Measurements from ENCODE around the gene LRBA. TPM values are rescaled to one million over a fixed set of nuclear protein-coding genes. Genes with fewer than 3 reads are reported as not detected.

The LRBA gene
- total and polyA plus RNA-seq, 2 of the 4 experiments (the other 2 are of a cell fraction), result 10.2 to 51.6 TPM

DNA sequence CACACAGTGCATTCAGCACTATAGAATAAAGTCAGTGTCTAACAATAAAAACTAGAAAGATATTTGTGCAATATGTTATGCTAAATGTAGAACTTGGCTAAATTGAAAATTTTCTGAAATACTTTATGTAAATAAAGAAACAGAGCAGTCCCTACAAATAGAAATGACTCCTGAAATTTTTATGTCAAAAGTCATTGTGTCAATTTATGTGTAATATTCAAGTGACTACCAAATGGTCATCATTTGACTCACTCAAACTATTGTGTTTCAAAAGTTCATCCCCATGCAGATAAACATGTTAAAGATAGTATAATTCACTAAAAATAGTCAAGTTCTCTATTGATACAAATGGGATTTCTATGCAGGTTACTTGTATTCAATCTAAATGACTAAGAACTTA is 17.9 kb downstream of the LRBA start:
- H2BK5ac ChIP-seq (ENCODE audit: low read depth, low read length, poor library complexity, severe bottlenecking), result no peak overlapping the region
- 0 out of 2 replicates have a peak, but pooled peaks cover 2% of the 10 kb centered on the region for H3K9me1 ChIP-seq (ENCODE audit: insufficient read depth, low read length)
- H4K5ac ChIP-seq (ENCODE audit: low read depth, low read length), result no peak overlapping the region
- DNase-seq (no peak), ATAC-seq (ENCODE audit: low read depth) (no peak)
- POLR2A ChIA-PET (ENCODE audit: unreplicated experiment), result no interaction called here
- H2BK15ac ChIP-seq (ENCODE audit: low read depth, low read length), result no peak overlapping the region
- TF ChIP-seq, protein P1, sequence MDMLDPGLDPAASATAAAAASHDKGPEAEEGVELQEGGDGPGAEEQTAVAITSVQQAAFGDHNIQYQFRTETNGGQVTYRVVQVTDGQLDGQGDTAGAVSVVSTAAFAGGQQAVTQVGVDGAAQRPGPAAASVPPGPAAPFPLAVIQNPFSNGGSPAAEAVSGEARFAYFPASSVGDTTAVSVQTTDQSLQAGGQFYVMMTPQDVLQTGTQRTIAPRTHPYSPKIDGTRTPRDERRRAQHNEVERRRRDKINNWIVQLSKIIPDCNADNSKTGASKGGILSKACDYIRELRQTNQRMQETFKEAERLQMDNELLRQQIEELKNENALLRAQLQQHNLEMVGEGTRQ (IDR thresholded peaks at IDR 0.05; ENCODE audit: low read depth, low read length), result no peak
- TF ChIP-seq, protein P2, sequence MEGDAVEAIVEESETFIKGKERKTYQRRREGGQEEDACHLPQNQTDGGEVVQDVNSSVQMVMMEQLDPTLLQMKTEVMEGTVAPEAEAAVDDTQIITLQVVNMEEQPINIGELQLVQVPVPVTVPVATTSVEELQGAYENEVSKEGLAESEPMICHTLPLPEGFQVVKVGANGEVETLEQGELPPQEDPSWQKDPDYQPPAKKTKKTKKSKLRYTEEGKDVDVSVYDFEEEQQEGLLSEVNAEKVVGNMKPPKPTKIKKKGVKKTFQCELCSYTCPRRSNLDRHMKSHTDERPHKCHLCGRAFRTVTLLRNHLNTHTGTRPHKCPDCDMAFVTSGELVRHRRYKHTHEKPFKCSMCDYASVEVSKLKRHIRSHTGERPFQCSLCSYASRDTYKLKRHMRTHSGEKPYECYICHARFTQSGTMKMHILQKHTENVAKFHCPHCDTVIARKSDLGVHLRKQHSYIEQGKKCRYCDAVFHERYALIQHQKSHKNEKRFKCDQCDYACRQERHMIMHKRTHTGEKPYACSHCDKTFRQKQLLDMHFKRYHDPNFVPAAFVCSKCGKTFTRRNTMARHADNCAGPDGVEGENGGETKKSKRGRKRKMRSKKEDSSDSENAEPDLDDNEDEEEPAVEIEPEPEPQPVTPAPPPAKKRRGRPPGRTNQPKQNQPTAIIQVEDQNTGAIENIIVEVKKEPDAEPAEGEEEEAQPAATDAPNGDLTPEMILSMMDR (conservative IDR thresholded peaks at IDR 0.05; ENCODE audit: low read depth, low read length), result no peak
- TF ChIP-seq SMC3 (IDR thresholded peaks at IDR 0.05; ENCODE audit: low read depth, low read length), result no peak
- no peak for TF ChIP-seq MXI1 (IDR thresholded peaks at IDR 0.05; ENCODE audit: borderline replicate concordance, low read depth, low read length)
- no peak for TF ChIP-seq MAFK (IDR thresholded peaks at IDR 0.05; ENCODE audit: low read depth, low read length)
- TF ChIP-seq CHD1 (IDR thresholded peaks at IDR 0.05; ENCODE audit: low read depth, low read length), result no peak
- TF ChIP-seq, protein P3, sequence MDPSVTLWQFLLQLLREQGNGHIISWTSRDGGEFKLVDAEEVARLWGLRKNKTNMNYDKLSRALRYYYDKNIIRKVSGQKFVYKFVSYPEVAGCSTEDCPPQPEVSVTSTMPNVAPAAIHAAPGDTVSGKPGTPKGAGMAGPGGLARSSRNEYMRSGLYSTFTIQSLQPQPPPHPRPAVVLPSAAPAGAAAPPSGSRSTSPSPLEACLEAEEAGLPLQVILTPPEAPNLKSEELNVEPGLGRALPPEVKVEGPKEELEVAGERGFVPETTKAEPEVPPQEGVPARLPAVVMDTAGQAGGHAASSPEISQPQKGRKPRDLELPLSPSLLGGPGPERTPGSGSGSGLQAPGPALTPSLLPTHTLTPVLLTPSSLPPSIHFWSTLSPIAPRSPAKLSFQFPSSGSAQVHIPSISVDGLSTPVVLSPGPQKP (IDR thresholded peaks at IDR 0.05; ENCODE audit: borderline replicate concordance, low read depth, low read length), result no peak
- no peak for TF ChIP-seq NFE2L2 (IDR thresholded peaks at IDR 0.05; ENCODE audit: low read depth, low read length)
- no peak for TF ChIP-seq RFX5 (IDR thresholded peaks at IDR 0.05; ENCODE audit: low read depth, low read length)
- no peak for TF ChIP-seq RAD21 (IDR thresholded peaks at IDR 0.05; ENCODE audit: low read length)
- TF ChIP-seq RCOR1 (IDR thresholded peaks at IDR 0.05; ENCODE audit: insufficient replicate concordance, low read length), result no peak
- no peak for TF ChIP-seq POLR2A (IDR thresholded peaks at IDR 0.05; ENCODE audit: low read depth, low read length)
- TF ChIP-seq MAZ (IDR thresholded peaks at IDR 0.05; ENCODE audit: borderline replicate concordance, low read depth, low read length), result no peak
- H2AK5ac ChIP-seq (ENCODE audit: low read depth, low read length), result no peak overlapping the region
- H3K79me1 ChIP-seq (ENCODE audit: low read depth in 1 of 2, low read length in 2 of 2), result peaks cover 9 to 17% of the 10 kb centered on the region in 2 experiments; a peak in 3 of 4 replicates
- no TSS peak for BruUV-seq (replicated peaks)
- no peak overlapping the region for H2BK120ac ChIP-seq (ENCODE audit: low read depth, low read length)
- H3K9me3 ChIP-seq (ENCODE audit: control insufficient read depth, insufficient read depth, low read length), result no peaks in the 10 kb centered on the region
- in situ Hi-C loops (cut with MboI; ENCODE audit: low sequenced_read_pairs), result no loop called here
- H4K20me1 ChIP-seq (ENCODE audit: insufficient read depth, low read length), result no peaks in the 10 kb centered on the region
- no peak overlapping the region for H3K23ac ChIP-seq (ENCODE audit: low read depth, low read length)
- CTCF ChIA-PET, result no interaction called here
- no peak overlapping the region for H3K56ac ChIP-seq (ENCODE audit: extremely low read depth, insufficient read depth, low read length)
- H3K4me2 ChIP-seq (ENCODE audit: low read depth, low read length), result no peak overlapping the region
- H2AFZ ChIP-seq (replicated peaks; ENCODE audit: low read length, poor library complexity), result no peak overlapping the region
- intact Hi-C loops (cut with micrococcal nuclease), result no loop called here
- dilution Hi-C loops (cut with HindIII; ENCODE audit: low sequenced_read_pairs, unreplicated experiment), result no loop called here
- H4K8ac ChIP-seq (ENCODE audit: low read depth in 2 of 2, low read length in 2 of 2), result no peak overlapping the region
- no peak overlapping the region for H2AK9ac ChIP-seq (replicated peaks; ENCODE audit: low read depth, low read length, poor library complexity)
- no peak overlapping the region for H3K27ac ChIP-seq (ENCODE audit: insufficient read depth, low read length)
- H3K14ac ChIP-seq (replicated peaks; ENCODE audit: low read depth, low read length), result no peak overlapping the region
- no peaks in the 10 kb centered on the region for H3K4me1 ChIP-seq (ENCODE audit: control insufficient read depth, insufficient read depth, low read length)
- H3K18ac ChIP-seq (ENCODE audit: low read depth, low read length), result no peak overlapping the region
- H4K91ac ChIP-seq (ENCODE audit: insufficient read depth, low read depth, low read length), result no peak overlapping the region
- H3K27me3 ChIP-seq (ENCODE audit: control insufficient read depth, insufficient read depth, low read length), result no peaks in the 10 kb centered on the region
- H3K9ac ChIP-seq (ENCODE audit: low read depth, low read length), result no peak overlapping the region
- H3K4me3 ChIP-seq (ENCODE audit: insufficient read depth, low read depth, low read length), result no peak overlapping the region
- no peak overlapping the region for H3K4ac ChIP-seq (ENCODE audit: low read depth, low read length)
- H2BK20ac ChIP-seq (ENCODE audit: low read depth, low read length), result no peak overlapping the region
- H3K36me3 ChIP-seq (ENCODE audit: control insufficient read depth, insufficient read depth, low read length), result no peaks in the 10 kb centered on the region
